ENCODE results near the gene TSPAN31.
"Not testable (repeated sequence)": the region's sequence is repeated elsewhere in the genome, so short reads cannot be mapped to it uniquely, and the experiment has no call there.

The TSPAN31 gene

GRCh38 chr12:57744777-57745484 lies at the start of gene TSPAN31:
TSS of gene TSPAN31 (plus strand) at chr12:57745039. CDS start at chr12:57745155, 116 bp downstream.
- DNase-seq (ENCODE audit: low read depth in 2 of 2, low spot score in 1 of 2): peak; percentile 91

- DNase-seq (ENCODE audit: low read depth in 2 of 2, low spot score in 1 of 2): no peak
Measured at GRCh38 chr12:57695770-57696432, 48.9 kb upstream of the TSPAN31 start.

- no peak for DNase-seq (ENCODE audit: low read depth in 2 of 2, low spot score in 1 of 2)
Measured at GRCh38 chr12:57697076-57697475, 47.8 kb upstream of the TSPAN31 start.

GRCh38 chr12:57698414-57698813 lies 46.4 kb upstream of the TSPAN31 start:
- DNase-seq (ENCODE audit: low read depth in 2 of 2, low spot score in 1 of 2): no peak

- DNase-seq (ENCODE audit: low read depth in 2 of 2, low spot score in 1 of 2): no peak
Measured at GRCh38 chr12:57700317-57700716, 44.5 kb upstream of the TSPAN31 start.

- no peak for DNase-seq (ENCODE audit: low read depth in 2 of 2, low spot score in 1 of 2)
Measured at GRCh38 chr12:57707250-57707649, 37.6 kb upstream of the TSPAN31 start.

- no peak for DNase-seq (ENCODE audit: low read depth in 2 of 2, low spot score in 1 of 2)
Measured at GRCh38 chr12:57708296-57708695, 36.5 kb upstream of the TSPAN31 start.

- no peak for DNase-seq (ENCODE audit: low read depth in 2 of 2, low spot score in 1 of 2)
Measured at GRCh38 chr12:57712701-57713100, 32.1 kb upstream of the TSPAN31 start.

- no peak for DNase-seq (ENCODE audit: low read depth in 2 of 2, low spot score in 1 of 2)
Measured at GRCh38 chr12:57713209-57713608, 31.6 kb upstream of the TSPAN31 start.

GRCh38 chr12:57715036-57715748 lies 29.6 kb upstream of the TSPAN31 start:
- DNase-seq (ENCODE audit: low read depth in 2 of 2, low spot score in 1 of 2): not testable (repeated sequence)

GRCh38 chr12:57715786-57716185 lies 29.1 kb upstream of the TSPAN31 start:
- DNase-seq (ENCODE audit: low read depth in 2 of 2, low spot score in 1 of 2): no peak

- DNase-seq (ENCODE audit: low read depth in 2 of 2, low spot score in 1 of 2): no peak
Measured at GRCh38 chr12:57716305-57716704, 28.5 kb upstream of the TSPAN31 start.

- no peak for DNase-seq (ENCODE audit: low read depth in 2 of 2, low spot score in 1 of 2)
Measured at GRCh38 chr12:57717131-57717530, 27.7 kb upstream of the TSPAN31 start.

- no peak for DNase-seq (ENCODE audit: low read depth in 2 of 2, low spot score in 1 of 2)
Measured at GRCh38 chr12:57717846-57718640, 26.8 kb upstream of the TSPAN31 start.

- DNase-seq (ENCODE audit: low read depth in 2 of 2, low spot score in 1 of 2): no peak
Measured at GRCh38 chr12:57718641-57719528, 26.0 kb upstream of the TSPAN31 start.

GRCh38 chr12:57719777-57720605 lies 24.8 kb upstream of the TSPAN31 start:
- DNase-seq (ENCODE audit: low read depth in 2 of 2, low spot score in 1 of 2): no peak

- DNase-seq (ENCODE audit: low read depth in 2 of 2, low spot score in 1 of 2): no peak
Measured at GRCh38 chr12:57720606-57721595, 23.9 kb upstream of the TSPAN31 start.

Data from stimulated activated CD8-positive, alpha-beta memory T cell treated with anti-CD3 and anti-CD28 coated beads, Interleukin-4, amount 100 ng/mL, for 4 hours (primary cell).